ENCODE data around the gene FGF14. TPM values are rescaled to one million over a fixed set of nuclear protein-coding genes. Genes with fewer than 3 reads are reported as not detected.
A peak's percentile ranks its signal among the peaks of the same experiment; 100 is the strongest.

The FGF14 gene
- polyA plus RNA-seq, 1 of the 3 experiments (the other 2 are of a cell fraction), result 0.20 TPM

- TF ChIP-seq POLR2AphosphoS5 (IDR thresholded peaks at IDR 0.05; ENCODE audit: low read depth, low read length) (no peak), EP300 (IDR thresholded peaks at IDR 0.05; ENCODE audit: borderline replicate concordance in 1 of 2, low read depth in 1 of 2, low read length in 1 of 2) (peak in 1 of 2 experiments; percentile 23; a peak in 1 of 4 replicates), JUND (IDR thresholded peaks at IDR 0.05) (0 out of 2 replicates have a peak, but pooled peaks have one; percentile 13), TCF12 (IDR thresholded peaks at IDR 0.05) (peak; percentile 41; the same call in 1 of the 2 replicates)
- TF ChIP-seq, protein P1, sequence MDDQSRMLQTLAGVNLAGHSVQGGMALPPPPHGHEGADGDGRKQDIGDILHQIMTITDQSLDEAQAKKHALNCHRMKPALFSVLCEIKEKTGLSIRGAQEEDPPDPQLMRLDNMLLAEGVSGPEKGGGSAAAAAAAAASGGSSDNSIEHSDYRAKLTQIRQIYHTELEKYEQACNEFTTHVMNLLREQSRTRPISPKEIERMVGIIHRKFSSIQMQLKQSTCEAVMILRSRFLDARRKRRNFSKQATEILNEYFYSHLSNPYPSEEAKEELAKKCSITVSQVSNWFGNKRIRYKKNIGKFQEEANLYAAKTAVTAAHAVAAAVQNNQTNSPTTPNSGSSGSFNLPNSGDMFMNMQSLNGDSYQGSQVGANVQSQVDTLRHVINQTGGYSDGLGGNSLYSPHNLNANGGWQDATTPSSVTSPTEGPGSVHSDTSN (IDR thresholded peaks at IDR 0.05), result 0 out of 2 replicates have a peak, but pooled peaks have one; percentile 10
- Histone ChIP-seq H3K4me3 (ENCODE audit: low read depth in 2 of 2, low read length in 1 of 2) (peak overlapping the region in 1 of 2 experiments; percentile 12; a peak in 1 of 4 replicates), H3K9me3 (0 out of 2 replicates have a peak, but pooled peaks cover 4% of the 10 kb centered on the region), H3K9ac (no peak overlapping the region), H3K27me3 (ENCODE audit: insufficient read depth) (no peaks in the 10 kb centered on the region), H3K4me2 (0 out of 2 replicates have a peak overlapping the region, but pooled peaks have one; percentile 6), H3K9me2 (no peaks in the 10 kb centered on the region), H2AFZ (ENCODE audit: low read depth) (no peak overlapping the region), H4K20me1 (ENCODE audit: insufficient read depth) (no peaks in the 10 kb centered on the region), H3K79me2 (ENCODE audit: insufficient read depth) (no peaks in the 10 kb centered on the region), H3K27ac (ENCODE audit: low read depth in 2 of 2, low read length in 1 of 2) (peak overlapping the region in 1 of 2 experiments; percentile 47; a peak in 2 of 4 replicates), H3K36me3 (replicated peaks in 1 of 2; ENCODE audit: control insufficient read depth in 1 of 2, insufficient read depth in 2 of 2, low read length in 1 of 2) (peaks cover 0 to 11% of the 10 kb centered on the region in 2 experiments), H3K4me1 (ENCODE audit: control insufficient read depth in 1 of 2, insufficient read depth in 2 of 2, low read depth in 1 of 2, low read length in 1 of 2) (peaks cover 12 to 16% of the 10 kb centered on the region in 2 experiments; a peak in 3 of 4 replicates), H3F3A (replicated peaks; ENCODE audit: insufficient read depth) (peaks cover 23% of the 10 kb centered on the region)
- CTCF ChIA-PET, result interaction anchor here (1.2 kb wide), 2 partner anchors 47 to 249 kb away, joined by 3 to 4 read pairs; no protein-coding TSS in a partner anchor
- POLR2A ChIA-PET, result no interaction called here
- DNase-seq, result no peak
- WGBS (ENCODE audit: low lambda C conversion rate), result 18% methylated on average over 1 of the region's 1 CpG
Measured at GRCh38 chr13:102191951-102192502, 209.8 kb downstream of the FGF14 start.

DNA sequence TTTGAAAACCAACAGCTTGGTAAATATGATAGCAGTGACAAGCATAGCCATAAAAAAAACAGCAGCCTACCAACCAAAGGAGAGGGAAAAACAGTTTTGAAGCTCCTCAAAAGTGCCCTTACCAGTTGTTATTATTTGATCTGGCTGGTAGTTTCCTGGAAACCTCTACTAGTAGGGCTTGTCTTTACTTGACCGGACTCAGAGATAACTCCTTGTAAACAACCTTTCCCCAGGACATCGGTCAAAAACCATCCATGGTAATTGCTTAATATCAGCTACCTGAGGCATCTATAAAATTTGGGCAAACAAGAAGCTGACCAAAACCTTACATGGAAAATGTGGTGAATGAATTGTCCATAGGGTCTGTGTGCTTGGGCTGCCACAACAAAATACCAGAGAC, 210.9 kb downstream of the FGF14 start:
- Histone ChIP-seq H3F3A (replicated peaks; ENCODE audit: insufficient read depth) (peaks cover 12% of the 10 kb centered on the region), H3K4me3 (ENCODE audit: low read depth in 2 of 2, low read length in 1 of 2) (no peak overlapping the region), H3K27me3 (ENCODE audit: insufficient read depth) (no peaks in the 10 kb centered on the region), H2AFZ (ENCODE audit: low read depth) (no peak overlapping the region), H3K27ac (ENCODE audit: low read depth in 2 of 2, low read length in 1 of 2) (peak overlapping the region in 1 of 2 experiments; percentile 47; a peak in 2 of 4 replicates), H3K4me2 (no peak overlapping the region), H3K4me1 (ENCODE audit: control insufficient read depth in 1 of 2, insufficient read depth in 2 of 2, low read depth in 1 of 2, low read length in 1 of 2) (peaks cover 5 to 14% of the 10 kb centered on the region in 2 experiments; a peak in 3 of 4 replicates), H3K9ac (no peak overlapping the region), H3K79me2 (ENCODE audit: insufficient read depth) (no peaks in the 10 kb centered on the region), H4K20me1 (ENCODE audit: insufficient read depth) (no peaks in the 10 kb centered on the region), H3K36me3 (replicated peaks in 1 of 2; ENCODE audit: control insufficient read depth in 1 of 2, insufficient read depth in 2 of 2, low read length in 1 of 2) (peaks cover 0 to 11% of the 10 kb centered on the region in 2 experiments), H3K9me2 (no peaks in the 10 kb centered on the region), H3K9me3 (0 out of 2 replicates have a peak, but pooled peaks cover 4% of the 10 kb centered on the region)
- 72% methylated on average over 2 of the region's 2 CpGs for WGBS (ENCODE audit: low lambda C conversion rate)
- DNase-seq, result no peak
- POLR2A ChIA-PET, result no interaction called here
- CTCF ChIA-PET, result interaction anchor here (0.6 to 1.2 kb wide), 4 partner anchors 24 to 365 kb away, joined by 3 to 5 read pairs (median 4); no protein-coding TSS in a partner anchor
- TF ChIP-seq NFIC (IDR thresholded peaks at IDR 0.05; ENCODE audit: borderline replicate concordance) (no peak), RCOR1 (IDR thresholded peaks at IDR 0.05; ENCODE audit: low read length) (no peak), RAD21 (IDR thresholded peaks at IDR 0.05; ENCODE audit: low read length) (no peak), TEAD4 (IDR thresholded peaks at IDR 0.05; ENCODE audit: borderline replicate concordance, insufficient read depth) (no peak)

- no peaks in the 10 kb centered on the region for H3K27me3 ChIP-seq (ENCODE audit: insufficient read depth)
- CTCF ChIA-PET, result interaction anchor here (0.6 kb wide), 1 partner anchor 10 kb away, joined by 3 read pairs; no protein-coding TSS in a partner anchor
- no peaks in the 10 kb centered on the region for H3K79me2 ChIP-seq (ENCODE audit: insufficient read depth)
- no peak overlapping the region for H3K9ac ChIP-seq
- H2AFZ ChIP-seq (ENCODE audit: low read depth), result no peak overlapping the region
- H3K4me3 ChIP-seq (ENCODE audit: low read depth in 2 of 2, low read length in 1 of 2), result no peak overlapping the region
- no peaks in the 10 kb centered on the region for H4K20me1 ChIP-seq (ENCODE audit: insufficient read depth)
- DNase-seq, result no peak
- POLR2A ChIA-PET, result no interaction called here
- 57% methylated on average over 4 of the region's 4 CpGs for WGBS (ENCODE audit: low lambda C conversion rate)
- peaks cover 0 to 20% of the 10 kb centered on the region in 2 experiments; a peak in 2 of 4 replicates for H3K4me1 ChIP-seq (ENCODE audit: control insufficient read depth in 1 of 2, insufficient read depth in 2 of 2, low read depth in 1 of 2, low read length in 1 of 2)
- peak overlapping the region in 1 of 2 experiments; percentile 95; a peak in 2 of 4 replicates for H3K27ac ChIP-seq (ENCODE audit: low read depth in 2 of 2, low read length in 1 of 2)
- peaks cover 0 to 8% of the 10 kb centered on the region in 2 experiments for H3K36me3 ChIP-seq (replicated peaks in 1 of 2; ENCODE audit: control insufficient read depth in 1 of 2, insufficient read depth in 2 of 2, low read length in 1 of 2)
- H3F3A ChIP-seq (replicated peaks; ENCODE audit: insufficient read depth), result no peaks in the 10 kb centered on the region
- H3K4me2 ChIP-seq, result no peak overlapping the region
- no peaks in the 10 kb centered on the region for H3K9me2 ChIP-seq
- no peaks in the 10 kb centered on the region for H3K9me3 ChIP-seq
- TF ChIP-seq, protein P2, sequence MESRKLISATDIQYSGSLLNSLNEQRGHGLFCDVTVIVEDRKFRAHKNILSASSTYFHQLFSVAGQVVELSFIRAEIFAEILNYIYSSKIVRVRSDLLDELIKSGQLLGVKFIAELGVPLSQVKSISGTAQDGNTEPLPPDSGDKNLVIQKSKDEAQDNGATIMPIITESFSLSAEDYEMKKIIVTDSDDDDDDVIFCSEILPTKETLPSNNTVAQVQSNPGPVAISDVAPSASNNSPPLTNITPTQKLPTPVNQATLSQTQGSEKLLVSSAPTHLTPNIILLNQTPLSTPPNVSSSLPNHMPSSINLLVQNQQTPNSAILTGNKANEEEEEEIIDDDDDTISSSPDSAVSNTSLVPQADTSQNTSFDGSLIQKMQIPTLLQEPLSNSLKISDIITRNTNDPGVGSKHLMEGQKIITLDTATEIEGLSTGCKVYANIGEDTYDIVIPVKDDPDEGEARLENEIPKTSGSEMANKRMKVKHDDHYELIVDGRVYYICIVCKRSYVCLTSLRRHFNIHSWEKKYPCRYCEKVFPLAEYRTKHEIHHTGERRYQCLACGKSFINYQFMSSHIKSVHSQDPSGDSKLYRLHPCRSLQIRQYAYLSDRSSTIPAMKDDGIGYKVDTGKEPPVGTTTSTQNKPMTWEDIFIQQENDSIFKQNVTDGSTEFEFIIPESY (IDR thresholded peaks at IDR 0.05; ENCODE audit: borderline replicate concordance, low read depth), result no peak
- TF ChIP-seq FOSL2 (IDR thresholded peaks at IDR 0.05; ENCODE audit: borderline replicate concordance, low read depth) (no peak), RCOR1 (IDR thresholded peaks at IDR 0.05; ENCODE audit: low read length) (no peak), USF2 (IDR thresholded peaks at IDR 0.05; ENCODE audit: borderline replicate concordance, low read depth, low read length) (no peak), ELF1 (IDR thresholded peaks at IDR 0.05) (no peak), RAD21 (IDR thresholded peaks at IDR 0.05; ENCODE audit: low read length) (no peak), IRF3 (IDR thresholded peaks at IDR 0.05; ENCODE audit: low read depth, low read length) (no peak)
Measured at GRCh38 chr13:102187313-102187712, 214.5 kb downstream of the FGF14 start.

All from SK-N-SH (cell line).